HS-5 (cell line): Measurements from ENCODE around the gene CD200R1.
"Not testable (repeated sequence)": the region's sequence is repeated elsewhere in the genome, so short reads cannot be mapped to it uniquely, and the experiment has no call there.

ENCODE experiments used
- DNase-seq: peaks from one replicate; pipeline ENCODE4 v3.0.0-alpha.2; 2012; ENCODE audit warnings: low read depth

Gene CD200R1

DNA sequence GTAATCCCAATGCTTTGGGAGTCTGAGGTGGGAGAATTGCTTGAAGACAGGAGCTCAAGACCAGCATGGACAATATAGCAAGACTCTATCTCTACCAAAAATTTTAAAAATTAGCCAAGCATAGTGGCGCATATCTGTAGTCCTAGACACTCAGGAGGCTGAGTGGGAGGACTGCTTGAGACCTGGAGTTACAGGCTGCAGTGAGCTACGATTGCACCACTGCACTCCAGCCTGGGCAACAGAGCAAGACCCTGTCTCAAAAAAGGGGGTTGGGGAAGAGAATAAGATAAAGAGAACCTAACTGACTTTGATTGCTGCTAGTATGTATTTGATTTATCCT, 755 bp downstream of the CD200R1 start:
- DNase-seq = no peak

GRCh38 chr3:112973325-112974177, 1.4 kb downstream of the CD200R1 start:
- no peak for DNase-seq

- DNase-seq = no peak
Observed at GRCh38 chr3:112972158-112972557, 2.7 kb downstream of the CD200R1 start.

GRCh38 chr3:112967828-112968227, 7.1 kb downstream of the CD200R1 start:
- DNase-seq = no peak

DNA sequence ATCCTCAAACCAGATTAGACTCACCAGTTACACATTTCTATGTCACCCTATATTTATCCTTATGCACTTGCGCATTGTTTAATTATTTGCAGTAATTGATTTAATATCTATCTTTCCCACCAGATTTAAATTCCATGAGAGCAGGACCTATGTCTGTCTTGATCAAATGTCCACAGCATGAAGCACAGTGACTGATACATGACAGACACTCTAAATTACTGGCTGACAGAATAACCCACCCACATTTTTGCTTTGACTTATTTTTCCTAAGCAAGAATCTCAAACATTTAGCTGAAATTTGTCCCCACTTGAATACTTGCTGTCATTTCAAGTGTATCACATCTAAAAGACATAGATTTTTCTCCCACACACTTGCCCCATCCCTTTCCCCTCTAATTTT, 7.5 kb downstream of the CD200R1 start:
- DNase-seq = no peak

DNA sequence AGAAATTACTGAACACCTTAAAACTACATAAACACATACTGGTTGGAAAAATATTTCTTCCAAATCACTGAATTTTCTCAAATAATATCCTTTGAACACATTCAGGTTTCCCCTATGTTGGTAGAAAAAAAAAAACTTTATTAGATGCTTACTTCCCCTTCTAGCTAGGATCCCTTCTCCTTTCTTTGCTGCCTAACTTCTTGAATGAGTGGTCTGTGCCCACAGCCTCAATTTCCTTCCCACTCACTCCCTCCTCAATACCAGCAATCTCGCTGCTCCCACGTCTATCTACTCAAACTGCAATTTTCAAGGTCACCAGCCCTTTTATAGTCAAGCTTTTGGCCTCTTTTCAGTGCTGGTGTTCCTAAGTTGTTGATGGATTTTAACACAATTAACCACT, 8.3 kb downstream of the CD200R1 start:
- no peak for DNase-seq

GRCh38 chr3:112965656-112966055, 9.2 kb downstream of the CD200R1 start:
- DNase-seq = no peak

DNA sequence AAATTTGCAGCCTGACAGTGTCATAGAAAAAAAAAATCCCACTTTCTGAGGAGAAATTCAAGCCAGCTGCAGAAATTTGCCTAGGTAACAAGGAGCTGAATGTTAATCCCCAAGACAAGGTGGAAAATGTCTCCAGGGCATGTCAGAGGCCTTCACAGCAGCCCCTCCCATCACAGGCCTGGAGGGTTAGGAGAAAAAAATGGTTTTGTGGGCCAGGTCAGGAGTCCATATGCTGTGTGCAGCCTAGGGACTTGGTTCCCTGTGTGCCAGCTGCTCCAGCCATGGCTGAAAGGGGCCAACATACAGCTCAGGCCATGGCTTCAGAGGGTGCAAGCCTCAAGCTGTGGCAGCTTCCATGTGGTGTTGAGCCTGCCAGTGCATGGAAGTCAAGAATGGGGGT, 11.2 kb downstream of the CD200R1 start:
- no peak for DNase-seq

GRCh38 chr3:112958811-112959560, 15.9 kb downstream of the CD200R1 start:
- no peak for DNase-seq

GRCh38 chr3:112956351-112956750, 18.6 kb downstream of the CD200R1 start:
- no peak for DNase-seq

DNA sequence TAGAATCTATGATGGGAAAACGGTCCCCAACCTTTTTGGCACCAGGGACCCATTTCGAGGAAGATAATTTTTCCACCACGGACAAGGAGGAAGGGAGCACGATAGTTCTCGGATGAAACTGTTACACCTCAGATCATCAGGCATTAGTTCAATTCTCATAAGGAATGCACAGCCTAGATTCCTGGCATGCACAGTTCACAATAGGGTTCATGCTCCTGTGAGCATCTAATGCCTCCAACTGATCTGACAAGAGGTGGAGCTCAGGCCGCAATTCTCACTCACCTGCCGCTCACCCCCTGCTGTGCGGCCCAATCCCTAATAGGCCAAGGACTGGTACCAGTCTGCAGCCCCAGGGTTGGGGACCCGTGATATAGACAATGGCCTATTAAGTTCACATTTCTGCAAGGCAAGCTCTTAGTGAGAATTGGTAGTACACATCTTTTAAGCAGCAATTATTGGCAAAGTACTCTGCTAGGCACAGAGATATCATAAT, 26.5 kb downstream of the CD200R1 start:
- no peak for DNase-seq

DNA sequence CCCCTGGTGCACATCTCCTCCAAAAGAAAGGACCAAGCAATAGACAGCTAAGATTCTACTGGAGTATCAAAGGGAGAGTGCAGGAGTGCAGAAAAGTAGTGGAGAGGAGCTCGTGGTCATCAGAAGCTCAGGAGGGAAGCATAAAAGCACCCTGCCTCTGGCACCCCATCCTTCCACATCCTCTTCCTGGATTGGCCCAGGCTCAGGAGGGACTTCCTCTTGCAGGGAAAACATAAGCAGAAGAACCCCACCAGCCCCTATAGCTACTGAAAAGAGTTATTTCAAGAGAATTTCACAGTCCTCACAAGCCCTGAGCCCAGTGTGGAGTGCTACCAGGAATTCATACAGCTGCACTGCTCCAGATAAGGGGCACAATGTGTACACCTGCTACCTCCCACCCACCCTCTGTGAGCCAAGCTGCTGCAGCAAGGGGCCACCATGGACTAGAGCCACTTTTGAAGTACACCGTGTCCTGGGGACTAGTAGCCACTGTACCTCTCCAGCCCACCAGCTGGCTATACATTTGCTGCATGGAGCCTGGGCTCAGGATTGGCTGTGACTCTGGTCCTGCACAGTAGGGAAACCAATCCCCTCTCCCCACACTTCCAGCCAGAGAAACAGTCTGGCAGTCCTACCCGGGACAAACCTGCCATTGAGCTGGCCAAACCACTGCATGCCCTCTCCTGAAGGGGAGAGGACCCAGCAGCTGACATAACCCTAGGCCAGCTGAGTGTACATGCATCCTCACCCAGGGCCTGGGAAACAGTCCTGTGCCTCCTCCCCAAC, 43.0 kb downstream of the CD200R1 start:
- DNase-seq = no peak

DNA sequence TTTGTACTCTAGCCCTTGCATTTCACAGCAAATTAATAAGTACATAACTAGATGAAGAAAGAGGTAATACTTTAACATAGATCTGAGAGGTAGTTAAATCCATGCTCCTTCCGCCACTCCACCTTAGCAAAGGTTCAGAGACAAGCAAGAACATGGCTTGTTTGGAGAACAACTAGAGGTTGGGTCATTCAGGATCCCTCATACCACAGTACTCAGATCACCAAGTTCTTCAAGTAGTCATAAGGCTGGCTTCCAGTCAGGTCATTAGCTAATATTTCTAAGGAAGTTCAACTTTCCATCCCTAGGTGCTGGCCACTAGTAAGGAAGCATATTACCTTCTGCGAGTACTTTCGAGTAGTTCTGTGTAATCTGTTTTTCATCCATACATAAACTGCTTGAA, 44.1 kb downstream of the CD200R1 start:
- DNase-seq = no peak

DNA sequence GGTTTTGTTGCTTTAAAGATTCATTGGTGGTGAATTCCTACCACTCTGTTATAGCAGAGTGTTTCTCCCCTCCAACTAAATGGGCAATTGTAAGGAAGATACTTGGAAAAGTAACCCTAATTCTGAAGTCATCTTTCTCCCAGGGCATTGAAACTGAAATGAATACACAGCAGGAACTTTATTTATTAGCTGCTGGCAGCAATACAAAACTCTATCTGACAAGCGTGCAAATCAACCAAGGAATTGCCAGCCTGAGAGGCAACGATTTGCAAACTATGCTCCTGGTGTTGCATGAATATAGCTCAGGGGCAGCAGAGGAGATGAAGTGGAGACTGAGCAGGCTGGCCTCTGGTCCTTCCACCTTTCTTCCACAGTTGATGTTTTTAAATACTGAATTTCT, 48.9 kb downstream of the CD200R1 start:
- DNase-seq = no peak

- DNase-seq = no peak
Observed at GRCh38 chr3:112925560-112925959, 49.3 kb downstream of the CD200R1 start.

GRCh38 chr3:112919541-112919940, 55.4 kb downstream of the CD200R1 start:
- not testable (repeated sequence) for DNase-seq

DNA sequence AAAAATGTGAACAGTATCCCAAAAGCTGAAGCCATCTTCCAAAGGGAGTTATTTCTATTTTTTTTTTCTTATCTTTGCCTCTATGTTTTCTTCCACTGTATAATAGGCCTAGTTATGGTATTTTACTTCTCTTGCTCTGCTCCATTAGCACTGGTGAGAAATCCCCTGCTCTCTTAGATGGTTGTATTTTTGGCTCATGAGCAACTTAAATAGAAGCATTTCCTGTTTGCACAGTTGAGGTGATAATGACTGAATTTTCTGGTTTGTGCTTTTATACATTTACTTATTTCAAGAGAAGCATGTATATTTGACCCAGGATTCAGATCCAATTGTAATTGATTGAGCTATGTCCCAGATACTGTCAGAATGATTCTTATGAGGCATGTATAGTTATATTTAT, 66.7 kb downstream of the CD200R1 start:
- DNase-seq = no peak

GRCh38 chr3:112904786-112905185, 70.1 kb downstream of the CD200R1 start:
- no peak for DNase-seq

GRCh38 chr3:112900113-112900512, 74.8 kb downstream of the CD200R1 start:
- DNase-seq = no peak

- no peak for DNase-seq
Observed at GRCh38 chr3:112897791-112898190, 77.1 kb downstream of the CD200R1 start.

GRCh38 chr3:112894258-112894657, 80.6 kb downstream of the CD200R1 start:
- no peak for DNase-seq

DNA sequence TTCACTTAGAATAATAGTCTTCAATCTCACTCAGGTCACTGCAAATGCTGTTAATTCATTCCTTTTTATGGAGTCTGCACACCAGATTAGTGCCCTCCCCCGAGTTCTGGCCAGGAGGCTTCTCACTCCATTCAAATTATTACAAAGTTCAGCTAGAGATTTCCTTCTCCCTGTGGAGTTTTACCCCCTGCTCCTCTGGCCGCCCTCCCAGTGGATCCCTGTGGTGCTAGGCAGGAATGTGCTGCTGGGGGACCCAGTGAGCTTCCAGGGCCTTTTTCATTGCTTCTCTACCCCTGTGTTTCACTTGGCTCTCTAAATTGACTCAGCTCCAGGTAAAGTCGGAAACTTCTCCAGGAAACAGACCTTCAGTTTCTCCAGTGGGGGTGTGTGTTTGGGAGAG, 85.5 kb downstream of the CD200R1 start:
- no peak for DNase-seq
